Activated CD4-positive, alpha-beta T cell treated with anti-CD3 and anti-CD28 coated beads, Interleukin-2, amount 50 U/mL, for 48 hours (primary cell): ENCODE results near the gene RASIP1.

Experiments used
- DNase-seq, 2 experiments: peaks; one replicate each; pipeline ENCODE4 v3.0.0-alpha.2; 2020

Gene RASIP1

GRCh38 chr19:48755787-48756186 is 15.4 kb upstream of the RASIP1 start:
- no peak for DNase-seq

- no peak for DNase-seq
These were observed 14.8 kb upstream of the RASIP1 start, which contains the start of gene FGF21 for GRCh38 chr19:48755084-48755641. Gene FGF21, plus strand, starts transcription at chr19:48755524. Its CDS starts 713 bp downstream, at chr19:48756237.

- DNase-seq: peak; percentile 36 to 43
These were observed 12.3 kb upstream of the RASIP1 start, which contains the start of gene FUT1 for GRCh38 chr19:48752496-48753365. Gene FUT1, minus strand, starts transcription at chr19:48752641. Its CDS starts 1,360 bp downstream, at chr19:48751281.

- DNase-seq: no peak
These were observed 11.6 kb upstream of the RASIP1 start for GRCh38 chr19:48751845-48752495.

GRCh38 chr19:48750771-48751504 is 10.5 kb upstream of the RASIP1 start:
- no peak for DNase-seq

GRCh38 chr19:48750351-48750750 is 9.9 kb upstream of the RASIP1 start:
- DNase-seq: no peak

- no peak for DNase-seq
These were observed 9.3 kb upstream of the RASIP1 start for GRCh38 chr19:48749571-48750198.

GRCh38 chr19:48746738-48747575 is 6.5 kb upstream of the RASIP1 start, which contains the start of gene IZUMO1:
Gene IZUMO1, minus strand, starts transcription at chr19:48746909. Its CDS starts 1,050 bp downstream, at chr19:48745859.
- peak; percentile 53 to 69 for DNase-seq

GRCh38 chr19:48746110-48746509 is 5.7 kb upstream of the RASIP1 start:
- no peak for DNase-seq

GRCh38 chr19:48745208-48745995 is 5.0 kb upstream of the RASIP1 start:
- peak; percentile 52 to 64 for DNase-seq

- no peak for DNase-seq
These were observed 1.7 kb upstream of the RASIP1 start for GRCh38 chr19:48742096-48742495.

- peak; percentile 41 to 43 for DNase-seq
These were observed 954 bp upstream of the RASIP1 start for GRCh38 chr19:48741129-48741999.

- no peak for DNase-seq
These were observed 826 bp downstream of the RASIP1 start for GRCh38 chr19:48739404-48740163.

GRCh38 chr19:48738557-48739403 is 1.6 kb downstream of the RASIP1 start:
- DNase-seq: peak; percentile 96 to 97

GRCh38 chr19:48737360-48737998 is 2.9 kb downstream of the RASIP1 start:
- DNase-seq: no peak

- DNase-seq: no peak
These were observed 5.3 kb downstream of the RASIP1 start for GRCh38 chr19:48735031-48735615.

- no peak for DNase-seq
These were observed 5.8 kb downstream of the RASIP1 start for GRCh38 chr19:48734625-48735024.
